ENCODE measurements around the gene NLGN4Y.

Gene NLGN4Y

GRCh38 chrY:14581294-14581693, 57.0 kb downstream of the NLGN4Y start:
- H3K9me3 ChIP-seq (ENCODE audit: control insufficient read depth, insufficient read depth, low read length): no peaks in the 10 kb centered on the region
- H3K27me3 ChIP-seq (ENCODE audit: control insufficient read depth, insufficient read depth, low read length): no peaks in the 10 kb centered on the region
- no peak overlapping the region for H3K4me3 ChIP-seq (ENCODE audit: low read depth, low read length)
- no peaks in the 10 kb centered on the region for H3K36me3 ChIP-seq (ENCODE audit: control insufficient read depth, insufficient read depth, low read length)
- H3K4me1 ChIP-seq (ENCODE audit: control insufficient read depth, insufficient read depth, low read length): no peaks in the 10 kb centered on the region
- H3K9ac ChIP-seq (ENCODE audit: low read depth, low read length): no peak overlapping the region

- Histone ChIP-seq H3K4me1 (ENCODE audit: control insufficient read depth, insufficient read depth, low read length) (no peaks in the 10 kb centered on the region), H3K9ac (ENCODE audit: low read depth, low read length) (no peak overlapping the region), H3K27me3 (ENCODE audit: control insufficient read depth, insufficient read depth, low read length) (no peaks in the 10 kb centered on the region), H3K9me3 (ENCODE audit: control insufficient read depth, insufficient read depth, low read length) (no peaks in the 10 kb centered on the region), H3K36me3 (ENCODE audit: control insufficient read depth, insufficient read depth, low read length) (no peaks in the 10 kb centered on the region), H3K4me3 (ENCODE audit: low read depth, low read length) (no peak overlapping the region)
These were observed 62.4 kb downstream of the NLGN4Y start for GRCh38 chrY:14586725-14587124.

GRCh38 chrY:14601372-14601771, 77.0 kb downstream of the NLGN4Y start:
- no peak overlapping the region for H3K4me3 ChIP-seq (ENCODE audit: low read depth, low read length)
- H3K9me3 ChIP-seq (ENCODE audit: control insufficient read depth, insufficient read depth, low read length): no peaks in the 10 kb centered on the region
- H3K4me1 ChIP-seq (ENCODE audit: control insufficient read depth, insufficient read depth, low read length): no peaks in the 10 kb centered on the region
- no peaks in the 10 kb centered on the region for H3K36me3 ChIP-seq (ENCODE audit: control insufficient read depth, insufficient read depth, low read length)
- H3K27me3 ChIP-seq (ENCODE audit: control insufficient read depth, insufficient read depth, low read length): no peaks in the 10 kb centered on the region
- H3K9ac ChIP-seq (ENCODE audit: low read depth, low read length): no peak overlapping the region

- Histone ChIP-seq H3K36me3 (ENCODE audit: control insufficient read depth, insufficient read depth, low read length) (no peaks in the 10 kb centered on the region), H3K4me3 (ENCODE audit: low read depth, low read length) (no peak overlapping the region), H3K4me1 (ENCODE audit: control insufficient read depth, insufficient read depth, low read length) (no peaks in the 10 kb centered on the region), H3K9ac (ENCODE audit: low read depth, low read length) (no peak overlapping the region), H3K27me3 (ENCODE audit: control insufficient read depth, insufficient read depth, low read length) (no peaks in the 10 kb centered on the region), H3K9me3 (ENCODE audit: control insufficient read depth, insufficient read depth, low read length) (no peaks in the 10 kb centered on the region)
These were observed 93.3 kb downstream of the NLGN4Y start for GRCh38 chrY:14617625-14618024.

- Histone ChIP-seq H3K9ac (ENCODE audit: low read depth, low read length) (no peak overlapping the region), H3K9me3 (ENCODE audit: control insufficient read depth, insufficient read depth, low read length) (no peaks in the 10 kb centered on the region), H3K27me3 (ENCODE audit: control insufficient read depth, insufficient read depth, low read length) (no peaks in the 10 kb centered on the region), H3K4me1 (ENCODE audit: control insufficient read depth, insufficient read depth, low read length) (no peaks in the 10 kb centered on the region), H3K36me3 (ENCODE audit: control insufficient read depth, insufficient read depth, low read length) (no peaks in the 10 kb centered on the region), H3K4me3 (ENCODE audit: low read depth, low read length) (no peak overlapping the region)
These were observed 94.2 kb downstream of the NLGN4Y start for GRCh38 chrY:14618513-14618912.

DNA sequence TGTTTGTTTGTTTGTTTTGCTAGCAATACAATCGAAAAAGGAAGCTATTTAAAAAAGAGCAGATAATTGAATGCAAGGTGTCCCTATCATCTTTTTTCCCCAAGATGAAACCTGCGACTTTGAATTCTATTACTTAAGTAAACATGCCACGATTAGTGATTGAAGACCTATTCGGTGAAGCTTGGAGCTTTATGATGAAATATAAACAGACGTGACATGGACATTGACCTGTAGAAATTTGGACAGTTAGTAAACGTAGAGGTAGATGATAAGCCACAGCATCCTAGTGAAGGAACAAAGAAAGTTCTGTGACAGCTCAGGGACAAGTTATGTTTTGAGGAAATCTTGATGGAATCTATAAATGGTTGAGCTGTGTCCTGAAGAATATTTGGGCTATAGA, 103.9 kb downstream of the NLGN4Y start:
- Histone ChIP-seq H3K4me1 (ENCODE audit: control insufficient read depth, insufficient read depth, low read length) (no peaks in the 10 kb centered on the region), H3K9me3 (ENCODE audit: control insufficient read depth, insufficient read depth, low read length) (no peaks in the 10 kb centered on the region), H3K4me3 (ENCODE audit: low read depth, low read length) (no peak overlapping the region), H3K9ac (ENCODE audit: low read depth, low read length) (no peak overlapping the region), H3K27me3 (ENCODE audit: control insufficient read depth, insufficient read depth, low read length) (no peaks in the 10 kb centered on the region), H3K36me3 (ENCODE audit: control insufficient read depth, insufficient read depth, low read length) (no peaks in the 10 kb centered on the region)

GRCh38 chrY:14631676-14632075, 107.3 kb downstream of the NLGN4Y start:
- Histone ChIP-seq H3K9me3 (ENCODE audit: control insufficient read depth, insufficient read depth, low read length) (no peaks in the 10 kb centered on the region), H3K27me3 (ENCODE audit: control insufficient read depth, insufficient read depth, low read length) (no peaks in the 10 kb centered on the region), H3K9ac (ENCODE audit: low read depth, low read length) (no peak overlapping the region), H3K4me3 (ENCODE audit: low read depth, low read length) (no peak overlapping the region), H3K36me3 (ENCODE audit: control insufficient read depth, insufficient read depth, low read length) (no peaks in the 10 kb centered on the region), H3K4me1 (ENCODE audit: control insufficient read depth, insufficient read depth, low read length) (no peaks in the 10 kb centered on the region)

DNA sequence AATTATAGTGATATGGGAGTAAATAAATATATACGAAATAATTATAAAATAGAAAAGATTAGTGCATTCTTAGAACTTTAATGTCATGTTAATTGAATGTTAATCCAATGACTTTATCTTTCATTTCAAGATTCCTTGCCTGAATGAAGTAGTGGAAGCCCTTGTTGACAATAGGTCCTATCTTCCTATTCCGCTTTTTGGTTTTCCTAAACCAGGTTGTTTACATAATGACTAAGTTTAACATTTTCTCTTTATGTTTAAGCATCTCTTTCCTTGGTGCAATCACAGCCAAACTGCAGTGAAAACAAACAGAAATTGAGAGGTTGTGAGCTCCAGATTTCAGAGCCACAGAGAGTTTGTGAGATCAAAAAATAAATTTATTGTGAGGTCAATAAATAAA, 109.4 kb downstream of the NLGN4Y start:
- Histone ChIP-seq H3K27me3 (ENCODE audit: control insufficient read depth, insufficient read depth, low read length) (no peaks in the 10 kb centered on the region), H3K36me3 (ENCODE audit: control insufficient read depth, insufficient read depth, low read length) (no peaks in the 10 kb centered on the region), H3K9me3 (ENCODE audit: control insufficient read depth, insufficient read depth, low read length) (no peaks in the 10 kb centered on the region), H3K4me1 (ENCODE audit: control insufficient read depth, insufficient read depth, low read length) (no peaks in the 10 kb centered on the region), H3K9ac (ENCODE audit: low read depth, low read length) (no peak overlapping the region), H3K4me3 (ENCODE audit: low read depth, low read length) (no peak overlapping the region)

DNA sequence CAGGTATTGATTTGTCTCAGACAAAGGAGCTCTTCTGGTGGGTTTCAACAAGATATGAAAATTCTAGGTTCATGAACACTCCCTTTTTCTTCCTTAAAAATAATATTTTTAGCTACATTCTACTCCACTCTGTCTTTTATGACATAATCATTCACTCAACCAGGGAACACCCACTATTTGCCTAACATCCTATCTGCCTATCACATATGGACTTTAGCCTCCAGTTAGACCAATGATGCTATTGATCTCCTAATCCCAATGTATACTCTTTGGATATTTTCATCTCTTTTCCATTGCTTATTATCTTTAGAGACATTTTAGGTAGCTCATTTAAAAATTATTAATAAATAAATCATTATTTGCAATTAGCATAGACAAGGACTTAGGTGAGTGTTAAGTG, 110.6 kb downstream of the NLGN4Y start:
- no peaks in the 10 kb centered on the region for H3K36me3 ChIP-seq (ENCODE audit: control insufficient read depth, insufficient read depth, low read length)
- H3K9me3 ChIP-seq (ENCODE audit: control insufficient read depth, insufficient read depth, low read length): no peaks in the 10 kb centered on the region
- H3K4me1 ChIP-seq (ENCODE audit: control insufficient read depth, insufficient read depth, low read length): no peaks in the 10 kb centered on the region
- H3K27me3 ChIP-seq (ENCODE audit: control insufficient read depth, insufficient read depth, low read length): no peaks in the 10 kb centered on the region
- no peak overlapping the region for H3K9ac ChIP-seq (ENCODE audit: low read depth, low read length)
- H3K4me3 ChIP-seq (ENCODE audit: low read depth, low read length): no peak overlapping the region

GRCh38 chrY:14637551-14637950, 113.2 kb downstream of the NLGN4Y start:
- no peaks in the 10 kb centered on the region for H3K27me3 ChIP-seq (ENCODE audit: control insufficient read depth, insufficient read depth, low read length)
- no peaks in the 10 kb centered on the region for H3K36me3 ChIP-seq (ENCODE audit: control insufficient read depth, insufficient read depth, low read length)
- no peaks in the 10 kb centered on the region for H3K9me3 ChIP-seq (ENCODE audit: control insufficient read depth, insufficient read depth, low read length)
- no peaks in the 10 kb centered on the region for H3K4me1 ChIP-seq (ENCODE audit: control insufficient read depth, insufficient read depth, low read length)
- H3K9ac ChIP-seq (ENCODE audit: low read depth, low read length): no peak overlapping the region
- H3K4me3 ChIP-seq (ENCODE audit: low read depth, low read length): no peak overlapping the region

- Histone ChIP-seq H3K27me3 (ENCODE audit: control insufficient read depth, insufficient read depth, low read length) (no peaks in the 10 kb centered on the region), H3K4me1 (ENCODE audit: control insufficient read depth, insufficient read depth, low read length) (no peaks in the 10 kb centered on the region), H3K9me3 (ENCODE audit: control insufficient read depth, insufficient read depth, low read length) (no peaks in the 10 kb centered on the region), H3K36me3 (ENCODE audit: control insufficient read depth, insufficient read depth, low read length) (no peaks in the 10 kb centered on the region), H3K4me3 (ENCODE audit: low read depth, low read length) (no peak overlapping the region), H3K9ac (ENCODE audit: low read depth, low read length) (no peak overlapping the region)
These were observed 117.5 kb downstream of the NLGN4Y start for GRCh38 chrY:14641853-14642252.

GRCh38 chrY:14644157-14644952, 120.0 kb downstream of the NLGN4Y start:
- Histone ChIP-seq H3K36me3 (ENCODE audit: control insufficient read depth, insufficient read depth, low read length) (no peaks in the 10 kb centered on the region), H3K9ac (ENCODE audit: low read depth, low read length) (no peak overlapping the region), H3K9me3 (ENCODE audit: control insufficient read depth, insufficient read depth, low read length) (no peaks in the 10 kb centered on the region), H3K4me3 (ENCODE audit: low read depth, low read length) (no peak overlapping the region), H3K27me3 (ENCODE audit: control insufficient read depth, insufficient read depth, low read length) (no peaks in the 10 kb centered on the region), H3K4me1 (ENCODE audit: control insufficient read depth, insufficient read depth, low read length) (no peaks in the 10 kb centered on the region)
